NCI-H446 treated with DMSO at 0.1 percent for 48 hours (cell line): ENCODE data around the gene NTMT1.

ENCODE experiments used
- DNase-seq: peaks from one replicate; lab custom pipeline; 2025; lab: John Stamatoyannopoulos, UW

NTMT1 gene

GRCh38 chr9:129597355-129598088, 28.4 kb upstream of the NTMT1 start:
- no peak for DNase-seq

- no peak for DNase-seq
Observed at GRCh38 chr9:129598089-129598596, 27.8 kb upstream of the NTMT1 start.

- DNase-seq = no peak
Observed at GRCh38 chr9:129601082-129601674, 24.8 kb upstream of the NTMT1 start.

GRCh38 chr9:129602598-129603415, 23.2 kb upstream of the NTMT1 start:
- no peak for DNase-seq

- no peak for DNase-seq
Observed at GRCh38 chr9:129604056-129604765, 21.8 kb upstream of the NTMT1 start.

GRCh38 chr9:129604766-129605163, 21.2 kb upstream of the NTMT1 start:
- DNase-seq = no peak

GRCh38 chr9:129606161-129607026, 19.6 kb upstream of the NTMT1 start:
- no peak for DNase-seq

- DNase-seq = no peak
Observed at GRCh38 chr9:129607027-129607387, 19.0 kb upstream of the NTMT1 start.

GRCh38 chr9:129608561-129609481, 17.1 kb upstream of the NTMT1 start:
- DNase-seq = no peak

GRCh38 chr9:129609486-129610212, 16.3 kb upstream of the NTMT1 start:
- no peak for DNase-seq

- no peak for DNase-seq
Observed at GRCh38 chr9:129610213-129610472, 15.8 kb upstream of the NTMT1 start.

GRCh38 chr9:129610473-129611306, 15.3 kb upstream of the NTMT1 start:
- no peak for DNase-seq

GRCh38 chr9:129611307-129611800, 14.6 kb upstream of the NTMT1 start:
- no peak for DNase-seq

- no peak for DNase-seq
Observed at GRCh38 chr9:129612123-129612522, 13.8 kb upstream of the NTMT1 start.

- no peak for DNase-seq
Observed at GRCh38 chr9:129612815-129613519, 13.0 kb upstream of the NTMT1 start.

GRCh38 chr9:129613520-129614175, 12.3 kb upstream of the NTMT1 start:
- DNase-seq = no peak

- DNase-seq = no peak
Observed at GRCh38 chr9:129614932-129615331, 11.0 kb upstream of the NTMT1 start.
